Natural killer cell (primary cell): Measurements from ENCODE around the gene THRSP. TPM values are rescaled to one million over a fixed set of nuclear protein-coding genes. Genes with fewer than 3 reads are reported as not detected.
A peak's percentile ranks its signal among the peaks of the same experiment; 100 is the strongest.
"Not testable (repeated sequence)": the region's sequence is repeated elsewhere in the genome, so short reads cannot be mapped to it uniquely, and the experiment has no call there.

Source experiments
- ATAC-seq, 3 donors: fragments of 150-1000 bp in 2 of 3; fragments of 200-7000 bp in 1 of 3; cut with Tn5 transposase; 1 replicate in 1 of 3; 2 replicates in 2 of 3; pipeline ENCODE4 v1.10.0; 2021; ENCODE audit warnings: mild to moderate bottlenecking in 2 of 3, moderate library complexity in 2 of 3
- DNase-seq, 2 donors: peaks; one replicate each; pipeline versions ENCODE4 v3.0.0 to v3.0.0-alpha.2; 2013 to 2021; ENCODE audit warnings: mixed read lengths in 1 of 2
- H3K27ac ChIP-seq: one replicate; pipeline ENCODE4 v1.5.1; 2013; ENCODE audit warnings: mild to moderate bottlenecking, low read length
- H3K27me3 ChIP-seq: one replicate; pipeline ENCODE4 v1.6.1; 2013; ENCODE audit warnings: low read length; ENCODE audit not compliant: control insufficient read depth, insufficient read depth
- H3K36me3 ChIP-seq: one replicate; pipeline ENCODE4 v1.6.1; 2013; ENCODE audit warnings: low read length; ENCODE audit not compliant: control insufficient read depth, insufficient read depth
- H3K4me1 ChIP-seq: one replicate; pipeline ENCODE4 v1.6.1; 2013; ENCODE audit warnings: low read length; ENCODE audit not compliant: control insufficient read depth, insufficient read depth
- H3K4me3 ChIP-seq: one replicate; pipeline ENCODE4 v1.5.1; 2013; ENCODE audit warnings: low read length
- H3K9me3 ChIP-seq: one replicate; pipeline ENCODE4 v1.6.1; 2013; ENCODE audit warnings: low read length; ENCODE audit not compliant: control insufficient read depth, insufficient read depth
- H3K27ac Mint-ChIP-seq, 2 donors: one replicate each; pipeline ENCODE4 v1.8.0; 2022; ENCODE audit warnings: mild to moderate bottlenecking in 2 of 2, mixed read lengths in 2 of 2, moderate library complexity in 1 of 2
- H3K27me3 Mint-ChIP-seq, 2 donors: one replicate each; pipeline ENCODE4 v1.8.0; 2022; ENCODE audit warnings: low read depth in 2 of 2, mixed read lengths in 2 of 2
- H3K36me3 Mint-ChIP-seq: one replicate; pipeline ENCODE4 v1.8.0; 2022; ENCODE audit warnings: mixed read lengths
- H3K4me1 Mint-ChIP-seq, 2 donors: one replicate each; pipeline ENCODE4 v1.8.0; 2022; ENCODE audit warnings: mixed read lengths in 2 of 2
- H3K4me3 Mint-ChIP-seq: one replicate; pipeline ENCODE4 v1.8.0; 2022; ENCODE audit warnings: mild to moderate bottlenecking, moderate library complexity, mixed read lengths
- H3K9me3 Mint-ChIP-seq, 2 donors: one replicate each; pipeline ENCODE4 v1.8.0; 2022; ENCODE audit warnings: mixed read lengths in 2 of 2
- WGBS: methylation state at CpG from one replicate; pipeline ENCODE4 v1.1.7; 2013; ENCODE audit warnings: missing lambda C conversion rate; ENCODE audit not compliant: insufficient coverage; 5-methylcytosine and 5-hydroxymethylcytosine counted together
- intact Hi-C: fragments of 100-400 bp; cut with micrococcal nuclease; formaldehyde crosslinking; loops from one replicate; pipeline ENCODE4 v1.14.2; 2022
- total RNA-seq, 4 donors: library from RNA; stranded (reverse); fragments of 120-200 nt in 1 of 4; gene quantifications; one replicate each; pipeline versions ENCODE4 v1.2.3 to v1.2.4, GENCODE V29; 2013 to 2022
- TF ChIP-seq, protein P1 (sequence below): fragments of 200-600 bp; IDR thresholded peaks from one replicate; pipeline ENCODE4 v1.8.0; 2022; ENCODE audit warnings: antibody characterized with exemption

Gene THRSP
- total RNA-seq, 3 donors from 2014 or later (not counting 1 experiment from before 2014, with no cell fraction given): not detected

GRCh38 chr11:78080818-78081495, 17.3 kb downstream of the THRSP start:
- H3K4me1 ChIP-seq: peaks cover 40% of the 10 kb centered on the region
- intact Hi-C loops: no loop called here
- H3K4me3 ChIP-seq: no peak overlapping the region
- Mint-ChIP-seq H3K4me1 (peaks cover 35 to 40% of the 10 kb centered on the region in 2 donors), H3K36me3 (no peaks in the 10 kb centered on the region), H3K27me3 (no peaks in the 10 kb centered on the region), H3K27ac (peak overlapping the region; percentile 3 to 5), H3K9me3 (no peaks in the 10 kb centered on the region), H3K4me3 (peak overlapping the region; percentile 60)
- H3K27ac ChIP-seq: no peak overlapping the region
- H3K27me3 ChIP-seq: no peaks in the 10 kb centered on the region
- ATAC-seq (peak in 1 of 3 donors; percentile 47), DNase-seq (peak in 1 of 2 donors; percentile 10)
- H3K36me3 ChIP-seq: no peaks in the 10 kb centered on the region
- WGBS: 76% methylated on average over 11 of the region's 11 CpGs
- no peaks in the 10 kb centered on the region for H3K9me3 ChIP-seq
- TF ChIP-seq, protein P1, sequence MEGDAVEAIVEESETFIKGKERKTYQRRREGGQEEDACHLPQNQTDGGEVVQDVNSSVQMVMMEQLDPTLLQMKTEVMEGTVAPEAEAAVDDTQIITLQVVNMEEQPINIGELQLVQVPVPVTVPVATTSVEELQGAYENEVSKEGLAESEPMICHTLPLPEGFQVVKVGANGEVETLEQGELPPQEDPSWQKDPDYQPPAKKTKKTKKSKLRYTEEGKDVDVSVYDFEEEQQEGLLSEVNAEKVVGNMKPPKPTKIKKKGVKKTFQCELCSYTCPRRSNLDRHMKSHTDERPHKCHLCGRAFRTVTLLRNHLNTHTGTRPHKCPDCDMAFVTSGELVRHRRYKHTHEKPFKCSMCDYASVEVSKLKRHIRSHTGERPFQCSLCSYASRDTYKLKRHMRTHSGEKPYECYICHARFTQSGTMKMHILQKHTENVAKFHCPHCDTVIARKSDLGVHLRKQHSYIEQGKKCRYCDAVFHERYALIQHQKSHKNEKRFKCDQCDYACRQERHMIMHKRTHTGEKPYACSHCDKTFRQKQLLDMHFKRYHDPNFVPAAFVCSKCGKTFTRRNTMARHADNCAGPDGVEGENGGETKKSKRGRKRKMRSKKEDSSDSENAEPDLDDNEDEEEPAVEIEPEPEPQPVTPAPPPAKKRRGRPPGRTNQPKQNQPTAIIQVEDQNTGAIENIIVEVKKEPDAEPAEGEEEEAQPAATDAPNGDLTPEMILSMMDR: no peak

- Mint-ChIP-seq H3K9me3 (no peaks in the 10 kb centered on the region), H3K36me3 (no peaks in the 10 kb centered on the region), H3K27me3 (no peaks in the 10 kb centered on the region), H3K4me1 (peaks cover 29 to 34% of the 10 kb centered on the region in 2 donors), H3K4me3 (peak overlapping the region; percentile 60), H3K27ac (peak overlapping the region; percentile 3 to 5)
- H3K4me3 ChIP-seq: no peak overlapping the region
- no peaks in the 10 kb centered on the region for H3K36me3 ChIP-seq
- no peak for ATAC-seq
- H3K27me3 ChIP-seq: no peaks in the 10 kb centered on the region
- H3K27ac ChIP-seq: no peak overlapping the region
- intact Hi-C loops: no loop called here
- H3K4me1 ChIP-seq: peaks cover 40% of the 10 kb centered on the region
- TF ChIP-seq, protein P1: no peak
- WGBS: 43% methylated on average over 6 of the region's 6 CpGs
- peak in 1 of 2 donors; percentile 29 for DNase-seq
- H3K9me3 ChIP-seq: no peaks in the 10 kb centered on the region
Observed at GRCh38 chr11:78081583-78081982, 17.9 kb downstream of the THRSP start.

- Histone ChIP-seq H3K4me3 (no peak overlapping the region), H3K36me3 (no peaks in the 10 kb centered on the region), H3K4me1 (peaks cover 36% of the 10 kb centered on the region), H3K9me3 (no peaks in the 10 kb centered on the region), H3K27me3 (no peaks in the 10 kb centered on the region), H3K27ac (no peak overlapping the region)
- no peaks in the 10 kb centered on the region for H3K27me3 Mint-ChIP-seq
- H3K27ac Mint-ChIP-seq: peak overlapping the region; percentile 3 to 5
- intact Hi-C loops: no loop called here
- H3K36me3 Mint-ChIP-seq: no peaks in the 10 kb centered on the region
- H3K9me3 Mint-ChIP-seq: no peaks in the 10 kb centered on the region
- H3K4me3 Mint-ChIP-seq: no peak overlapping the region
- ATAC-seq (no peak), DNase-seq (no peak)
- peaks cover 24 to 29% of the 10 kb centered on the region in 2 donors for H3K4me1 Mint-ChIP-seq
- TF ChIP-seq, protein P1: no peak
- WGBS: 95% methylated on average over 8 of the region's 8 CpGs
Observed at GRCh38 chr11:78082146-78082545, 18.5 kb downstream of the THRSP start.

DNA sequence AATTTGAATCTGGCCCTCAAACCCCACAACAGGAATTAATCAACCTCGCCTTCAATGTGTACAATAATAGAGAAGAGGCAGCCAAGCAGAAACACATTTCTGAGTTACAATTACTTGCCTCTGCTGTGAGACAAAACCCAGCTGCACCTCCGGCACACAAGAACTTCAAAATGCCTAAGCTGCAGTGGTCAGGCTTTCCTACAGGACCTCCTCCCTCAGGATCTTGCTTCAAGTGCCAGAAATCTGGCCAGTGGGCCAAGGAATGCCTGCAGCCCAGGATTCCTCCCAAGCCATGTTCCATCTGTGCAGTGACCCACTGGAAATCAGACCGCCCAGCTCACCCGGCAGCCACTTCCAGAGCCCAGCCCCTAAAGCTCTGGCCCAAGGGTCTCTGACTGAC, 19.4 kb downstream of the THRSP start:
- Histone ChIP-seq H3K4me1 (peaks cover 27% of the 10 kb centered on the region), H3K9me3 (no peaks in the 10 kb centered on the region), H3K4me3 (no peak overlapping the region), H3K27ac (no peak overlapping the region), H3K36me3 (no peaks in the 10 kb centered on the region), H3K27me3 (no peaks in the 10 kb centered on the region)
- Mint-ChIP-seq H3K9me3 (no peaks in the 10 kb centered on the region), H3K4me1 (peaks cover 19 to 25% of the 10 kb centered on the region in 2 donors), H3K27ac (no peak overlapping the region), H3K27me3 (no peaks in the 10 kb centered on the region), H3K4me3 (no peak overlapping the region), H3K36me3 (no peaks in the 10 kb centered on the region)
- TF ChIP-seq, protein P1: no peak
- WGBS: 86% methylated on average over 4 of the region's 4 CpGs
- no peak for ATAC-seq
- intact Hi-C loops: no loop called here
- DNase-seq: no peak

DNA sequence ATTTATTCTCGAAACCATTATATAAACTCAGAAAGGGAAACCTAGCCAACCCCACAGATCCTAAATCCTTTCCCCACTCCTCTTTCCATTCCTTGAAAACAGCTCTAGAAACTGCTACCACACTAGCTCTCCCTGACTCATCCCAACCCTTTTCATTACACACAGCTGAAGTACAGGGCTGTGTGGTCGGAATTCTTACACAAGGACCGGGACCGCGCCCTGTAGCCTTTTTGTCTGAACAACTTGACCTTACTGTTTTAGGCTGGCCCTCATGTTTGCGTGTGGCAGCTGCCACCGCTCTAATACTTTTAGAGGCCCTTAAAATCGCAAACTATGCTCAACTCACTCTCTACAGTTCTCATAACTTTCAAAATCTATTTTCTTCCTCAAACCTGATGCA, 20.8 kb downstream of the THRSP start:
- 95% methylated on average over 8 of the region's 8 CpGs for WGBS
- H3K36me3 ChIP-seq, ATAC-seq, DNase-seq, H3K9me3 Mint-ChIP-seq, intact Hi-C loops, H3K4me3 ChIP-seq, H3K27me3 Mint-ChIP-seq, H3K4me3 Mint-ChIP-seq, H3K27ac Mint-ChIP-seq, H3K27ac ChIP-seq, H3K36me3 Mint-ChIP-seq, H3K27me3 ChIP-seq, H3K9me3 ChIP-seq: not testable (repeated sequence)
- H3K4me1 ChIP-seq: peaks cover 18% of the 10 kb centered on the region
- H3K4me1 Mint-ChIP-seq: peaks cover 12 to 13% of the 10 kb centered on the region in 2 donors
